Measurements from ENCODE around the gene ITPR1.

DNA sequence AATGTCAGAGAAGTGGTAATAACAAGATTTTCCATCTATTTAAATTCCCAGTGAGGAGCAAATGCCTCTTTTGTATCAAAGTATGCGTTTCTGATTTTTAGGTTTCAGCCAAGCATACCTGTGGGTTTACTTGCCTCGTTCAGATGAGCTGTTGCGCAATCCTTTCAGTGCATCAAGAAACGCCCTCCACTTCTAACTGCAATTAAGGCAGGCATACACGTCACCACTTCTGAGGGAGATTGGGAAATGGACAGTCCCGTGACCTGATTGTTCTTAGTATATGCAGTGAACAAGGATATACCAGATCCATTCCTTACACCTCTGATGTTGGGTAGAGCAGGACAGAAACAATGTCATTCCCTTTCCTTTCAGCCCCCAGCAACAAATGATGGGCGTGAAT is 219.0 kb downstream of the ITPR1 start:
- TF ChIP-seq, protein P1, sequence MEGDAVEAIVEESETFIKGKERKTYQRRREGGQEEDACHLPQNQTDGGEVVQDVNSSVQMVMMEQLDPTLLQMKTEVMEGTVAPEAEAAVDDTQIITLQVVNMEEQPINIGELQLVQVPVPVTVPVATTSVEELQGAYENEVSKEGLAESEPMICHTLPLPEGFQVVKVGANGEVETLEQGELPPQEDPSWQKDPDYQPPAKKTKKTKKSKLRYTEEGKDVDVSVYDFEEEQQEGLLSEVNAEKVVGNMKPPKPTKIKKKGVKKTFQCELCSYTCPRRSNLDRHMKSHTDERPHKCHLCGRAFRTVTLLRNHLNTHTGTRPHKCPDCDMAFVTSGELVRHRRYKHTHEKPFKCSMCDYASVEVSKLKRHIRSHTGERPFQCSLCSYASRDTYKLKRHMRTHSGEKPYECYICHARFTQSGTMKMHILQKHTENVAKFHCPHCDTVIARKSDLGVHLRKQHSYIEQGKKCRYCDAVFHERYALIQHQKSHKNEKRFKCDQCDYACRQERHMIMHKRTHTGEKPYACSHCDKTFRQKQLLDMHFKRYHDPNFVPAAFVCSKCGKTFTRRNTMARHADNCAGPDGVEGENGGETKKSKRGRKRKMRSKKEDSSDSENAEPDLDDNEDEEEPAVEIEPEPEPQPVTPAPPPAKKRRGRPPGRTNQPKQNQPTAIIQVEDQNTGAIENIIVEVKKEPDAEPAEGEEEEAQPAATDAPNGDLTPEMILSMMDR (IDR thresholded peaks at IDR 0.05), result no peak
- no peak for TF ChIP-seq POLR2A (IDR thresholded peaks at IDR 0.05)
